Measurements from ENCODE around the gene ATP13A3.

Gene ATP13A3

GRCh38 chr3:194368918-194369317, 117.9 kb downstream of the ATP13A3 start:
- DNase-seq: no peak

- no peak for DNase-seq
Measured at GRCh38 chr3:194367992-194368841, 118.6 kb downstream of the ATP13A3 start.

- no peak for DNase-seq
Measured at GRCh38 chr3:194365978-194366490, 120.8 kb downstream of the ATP13A3 start.

GRCh38 chr3:194365526-194365925, 121.3 kb downstream of the ATP13A3 start:
- no peak for DNase-seq

- DNase-seq: no peak
Measured at GRCh38 chr3:194364652-194365434, 122.0 kb downstream of the ATP13A3 start.

- no peak for DNase-seq
Measured at GRCh38 chr3:194364314-194364651, 122.5 kb downstream of the ATP13A3 start.

GRCh38 chr3:194360568-194360967, 126.2 kb downstream of the ATP13A3 start:
- DNase-seq: no peak

GRCh38 chr3:194357681-194358080, 129.1 kb downstream of the ATP13A3 start:
- no peak for DNase-seq

- no peak for DNase-seq
Measured at GRCh38 chr3:194355379-194355778, 131.4 kb downstream of the ATP13A3 start.

- DNase-seq: no peak
Measured at GRCh38 chr3:194354315-194354714, 132.5 kb downstream of the ATP13A3 start.
